Endothelial cell of umbilical vein (primary cell): ENCODE data around the gene RTP1. TPM values are rescaled to one million over a fixed set of nuclear protein-coding genes. Genes with fewer than 3 reads are reported as not detected.

ENCODE experiments used
- BruUV-seq: library from RNA; stranded (reverse); fragments of 400-500 nt; replicated peaks from 2 replicates; lab custom pipeline; 2021; lab: Mats Ljungman, UMichigan
- CTCF ChIA-PET: fragments of 300-600, 350-600 bp; sonication (Branson Sonifier 250); formaldehyde crosslinking; loops from one replicate; lab custom pipeline; 2021; ENCODE audit warnings: antibody characterized with exemption, inconsistent platforms; lab: Charles Lee
- POLR2A ChIA-PET: fragments of 300-600, 350-600 bp; sonication (Branson Sonifier 250); formaldehyde crosslinking; loops from one replicate; lab custom pipeline; 2021; ENCODE audit warnings: antibody characterized with exemption, inconsistent platforms; lab: Charles Lee
- DNase-seq: peaks from one replicate; pipeline ENCODE4 v3.0.0-alpha.2; 2011; ENCODE audit warnings: low read depth, low spot score
- FAIRE-seq: peaks from 2 replicates; lab custom pipeline; 2011; peaks lifted over from hg19 to GRCh38; lab: Jason Lieb, UNC
- H2AFZ ChIP-seq: 2 replicates; pipeline ENCODE4 v1.6.0; 2012; ENCODE audit warnings: low read depth, low read length, control low read depth, inconsistent platforms
- H3K27ac ChIP-seq: 2 replicates; pipeline ENCODE4 v1.5.1; 2011; ENCODE audit warnings: low read depth, mild to moderate bottlenecking, control low read depth, low read length, moderate library complexity; ENCODE audit not compliant: insufficient read depth
- H3K27me3 ChIP-seq, 2 experiments: 2 replicates each; pipeline versions ENCODE4 v1.6.0 to v1.6.1; 2011; ENCODE audit warnings: low read length in 2 of 2, mixed read lengths in 1 of 2; ENCODE audit not compliant: control insufficient read depth in 2 of 2, insufficient read depth in 2 of 2
- H3K36me3 ChIP-seq, 2 experiments: 2 replicates in 1 of 2; 3 replicates in 1 of 2; pipeline ENCODE4 v1.5.1; 2011; ENCODE audit warnings: low read length in 2 of 2, mild to moderate bottlenecking in 1 of 2, moderate library complexity in 1 of 2; ENCODE audit not compliant: control insufficient read depth in 2 of 2, insufficient read depth in 2 of 2; ENCODE audit errors: extremely low read depth in 1 of 2
- H3K4me1 ChIP-seq: 3 replicates; pipeline ENCODE4 v1.5.1; 2011; ENCODE audit warnings: mild to moderate bottlenecking, low read length; ENCODE audit not compliant: control insufficient read depth, insufficient read depth; ENCODE audit errors: extremely low read depth
- H3K4me2 ChIP-seq: 2 replicates; pipeline ENCODE4 v1.6.1; 2011; ENCODE audit warnings: low read length, control low read depth, mixed read lengths; ENCODE audit not compliant: insufficient read depth
- H3K4me3 ChIP-seq, 3 experiments: fragments of 200-600 bp in 1 of 3; sonication (generic), shearing (Covaris generic) in 1 of 3; replicated peaks in 1 of 3; 2 replicates each; pipeline ENCODE4 v1.5.1; 2011 to 2016; ENCODE audit warnings: control low read depth in 3 of 3, low read length in 3 of 3, mild to moderate bottlenecking in 2 of 3, inconsistent platforms in 1 of 3, low read depth in 1 of 3, moderate library complexity in 1 of 3; ENCODE audit not compliant: insufficient read depth in 1 of 3
- H3K79me2 ChIP-seq: 2 replicates; pipeline ENCODE4 v1.6.0; 2012; ENCODE audit warnings: low read length, inconsistent platforms; ENCODE audit not compliant: control insufficient read depth, insufficient read depth
- H3K9ac ChIP-seq: replicated peaks from 2 replicates; pipeline ENCODE3; 2011; ENCODE audit warnings: low read length, control low read depth; ENCODE audit not compliant: insufficient read depth; ENCODE audit errors: extremely low read depth
- H3K9me1 ChIP-seq: replicated peaks from 3 replicates; pipeline ENCODE4 v1.6.0; 2011; ENCODE audit warnings: mild to moderate bottlenecking, low read length; ENCODE audit not compliant: control insufficient read depth, insufficient read depth; ENCODE audit errors: extremely low read depth
- H3K9me3 ChIP-seq: replicated peaks from 2 replicates; pipeline ENCODE4 v1.5.1; 2012; ENCODE audit warnings: low read length, inconsistent platforms; ENCODE audit not compliant: control insufficient read depth, insufficient read depth
- H4K20me1 ChIP-seq: replicated peaks from 2 replicates; pipeline ENCODE3; 2011; ENCODE audit warnings: mild to moderate bottlenecking, low read length; ENCODE audit not compliant: control insufficient read depth, insufficient read depth; ENCODE audit errors: extremely low read depth
- EZH2 ChIP-seq: IDR thresholded peaks from 2 replicates; pipeline ENCODE4 v1.6.1; 2012; ENCODE audit warnings: borderline replicate concordance, low read depth, mild to moderate bottlenecking, moderate library complexity, low read length, inconsistent platforms; ENCODE audit not compliant: severe bottlenecking
- FOS ChIP-seq: IDR thresholded peaks from 2 replicates; pipeline ENCODE4 v1.6.1; 2011; ENCODE audit warnings: mild to moderate bottlenecking, low read length, moderate library complexity, borderline replicate concordance; ENCODE audit not compliant: insufficient read depth
- GATA2 ChIP-seq: IDR thresholded peaks from 2 replicates; pipeline ENCODE4 v1.7.0; 2011; ENCODE audit warnings: low read depth, mild to moderate bottlenecking, moderate library complexity, mixed read lengths, low read length; ENCODE audit not compliant: insufficient read length, insufficient read depth
- JUN ChIP-seq: IDR thresholded peaks from 2 replicates; pipeline ENCODE4 v1.6.1; 2011; ENCODE audit warnings: borderline replicate concordance, low read depth; ENCODE audit not compliant: insufficient read length, insufficient read depth
- MAX ChIP-seq: IDR thresholded peaks from 2 replicates; pipeline ENCODE4 v1.6.1; 2011; ENCODE audit not compliant: insufficient read depth, insufficient read length
- MYC ChIP-seq: IDR thresholded peaks from one replicate; pipeline ENCODE4 v1.6.1; 2011; ENCODE audit warnings: mild to moderate bottlenecking, low read depth, low read length
- POLR2A ChIP-seq: IDR thresholded peaks from 2 replicates; pipeline ENCODE4 v1.6.1; 2012; ENCODE audit warnings: low read depth, mild to moderate bottlenecking, control low read depth, low read length
- POLR2AphosphoS5 ChIP-seq: IDR thresholded peaks from 2 replicates; pipeline ENCODE4 v1.6.1; 2012; ENCODE audit warnings: low read depth, mild to moderate bottlenecking, control low read depth, low read length, moderate library complexity; ENCODE audit not compliant: insufficient read depth
- dilution Hi-C: fragments of 300-500 bp; cut with MboI; formaldehyde crosslinking; loops from one replicate; pipeline ENCODE4 v1.15.0; 2019; ENCODE audit warnings: low sequenced_read_pairs; ENCODE audit not compliant: extremely low pct_ligation_motif_present
- intact Hi-C: fragments of 100-400 bp; cut with micrococcal nuclease; formaldehyde crosslinking; loops from one replicate; pipeline ENCODE4 v1.10.0; 2022
- polyA plus RNA-seq, 4 experiments: library from polyadenylated mRNA; depleted of rRNA in 3 of 4; stranded (reverse) in 3 of 4; unstranded in 1 of 4; fragments of >200 nt; gene quantifications; 2 replicates each; pipeline versions ENCODE4 v1.2.1 to v1.2.3, GENCODE V29; 2011 to 2012; ENCODE audit warnings: missing spikeins in 1 of 4
- total RNA-seq: library from RNA; stranded (reverse); gene quantifications from 2 replicates; pipeline ENCODE4 v1.2.3, GENCODE V29; 2021
- TF ChIP-seq, protein P1 (sequence below), 2 donors: IDR thresholded peaks; 1 replicate in 1 of 2; 2 replicates in 1 of 2; pipeline ENCODE4 v1.5.1; 2011; ENCODE audit warnings: low read length in 2 of 2, mild to moderate bottlenecking in 2 of 2, moderate library complexity in 2 of 2, control low read depth in 1 of 2, inconsistent platforms in 1 of 2, low read depth in 1 of 2; ENCODE audit not compliant: insufficient read depth in 1 of 2; ENCODE audit errors: extremely low read depth in 1 of 2

Gene RTP1
- total and polyA plus RNA-seq, 2 donors (not counting 3 experiments of a cell fraction or from before 2014, with no cell fraction given): not detected

GRCh38 chr3:187191271-187191670 lies 6.0 kb upstream of the RTP1 start:
- Histone ChIP-seq H3K36me3 (no peaks in the 10 kb centered on the region), H3K4me2 (no peak overlapping the region), H3K9ac (no peak overlapping the region), H3K27ac (no peak overlapping the region), H3K79me2 (no peaks in the 10 kb centered on the region), H3K27me3 (peaks cover 3 to 5% of the 10 kb centered on the region in 2 experiments), H2AFZ (no peak overlapping the region), H3K4me3 (no peak overlapping the region), H3K9me1 (no peaks in the 10 kb centered on the region), H3K9me3 (no peaks in the 10 kb centered on the region), H3K4me1 (no peaks in the 10 kb centered on the region), H4K20me1 (no peaks in the 10 kb centered on the region)
- no TSS peak for BruUV-seq
- intact Hi-C loops: no loop called here
- FAIRE-seq: no peak
- CTCF ChIA-PET: interaction anchor here (0.6 kb wide), 1 partner anchor 27 kb away, joined by 4 read pairs; no protein-coding TSS in a partner anchor
- no peak for DNase-seq
- POLR2A ChIA-PET: no interaction called here
- dilution Hi-C loops: no loop called here
- TF ChIP-seq FOS (no peak), POLR2AphosphoS5 (no peak), JUN (no peak)

GRCh38 chr3:187193181-187193580 lies 4.1 kb upstream of the RTP1 start:
- no TSS peak for BruUV-seq
- H3K4me2 ChIP-seq: no peak overlapping the region
- H2AFZ ChIP-seq: no peak overlapping the region
- TF ChIP-seq POLR2A: no peak
- TF ChIP-seq MYC: no peak
- no peak for TF ChIP-seq GATA2
- no peak for TF ChIP-seq POLR2AphosphoS5
- TF ChIP-seq FOS: no peak
- no peak for TF ChIP-seq EZH2
- TF ChIP-seq MAX: no peak
- TF ChIP-seq, protein P1, sequence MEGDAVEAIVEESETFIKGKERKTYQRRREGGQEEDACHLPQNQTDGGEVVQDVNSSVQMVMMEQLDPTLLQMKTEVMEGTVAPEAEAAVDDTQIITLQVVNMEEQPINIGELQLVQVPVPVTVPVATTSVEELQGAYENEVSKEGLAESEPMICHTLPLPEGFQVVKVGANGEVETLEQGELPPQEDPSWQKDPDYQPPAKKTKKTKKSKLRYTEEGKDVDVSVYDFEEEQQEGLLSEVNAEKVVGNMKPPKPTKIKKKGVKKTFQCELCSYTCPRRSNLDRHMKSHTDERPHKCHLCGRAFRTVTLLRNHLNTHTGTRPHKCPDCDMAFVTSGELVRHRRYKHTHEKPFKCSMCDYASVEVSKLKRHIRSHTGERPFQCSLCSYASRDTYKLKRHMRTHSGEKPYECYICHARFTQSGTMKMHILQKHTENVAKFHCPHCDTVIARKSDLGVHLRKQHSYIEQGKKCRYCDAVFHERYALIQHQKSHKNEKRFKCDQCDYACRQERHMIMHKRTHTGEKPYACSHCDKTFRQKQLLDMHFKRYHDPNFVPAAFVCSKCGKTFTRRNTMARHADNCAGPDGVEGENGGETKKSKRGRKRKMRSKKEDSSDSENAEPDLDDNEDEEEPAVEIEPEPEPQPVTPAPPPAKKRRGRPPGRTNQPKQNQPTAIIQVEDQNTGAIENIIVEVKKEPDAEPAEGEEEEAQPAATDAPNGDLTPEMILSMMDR (IDR thresholded peaks at IDR 0.05; ENCODE audit: extremely low read depth in 1 of 2, insufficient read depth in 1 of 2, low read depth in 1 of 2, low read length in 2 of 2): no peak
- TF ChIP-seq JUN: no peak
- intact Hi-C loops: no loop called here
- no peak overlapping the region for H3K4me3 ChIP-seq
- peaks cover 3% of the 10 kb centered on the region in 2 experiments for H3K27me3 ChIP-seq
- dilution Hi-C loops: no loop called here
- DNase-seq (no peak), FAIRE-seq (no peak)
- H3K36me3 ChIP-seq: no peaks in the 10 kb centered on the region
- no peaks in the 10 kb centered on the region for H3K9me1 ChIP-seq
- H3K9ac ChIP-seq: no peak overlapping the region
- no peaks in the 10 kb centered on the region for H3K79me2 ChIP-seq
- CTCF ChIA-PET: no interaction called here
- H3K27ac ChIP-seq: no peak overlapping the region
- H3K9me3 ChIP-seq: no peaks in the 10 kb centered on the region
- no peaks in the 10 kb centered on the region for H3K4me1 ChIP-seq
- POLR2A ChIA-PET: no interaction called here
- H4K20me1 ChIP-seq: no peaks in the 10 kb centered on the region
